Heart left ventricle (tissue), 13 donors: ENCODE results near the gene ADAM19.

ENCODE experiments used
- CTCF ChIP-seq, 12 donors: fragments of 200-600 bp; sonication (generic) in 4 of 12; IDR thresholded peaks; one replicate each; pipeline versions ENCODE4 v1.5.0 to v1.8.0; 2018 to 2022; ENCODE audit warnings: antibody characterized with exemption in 12 of 12, mild to moderate bottlenecking in 5 of 12
- POLR2A ChIP-seq, 2 donors: fragments of 450-650 bp; IDR thresholded peaks; one replicate each; pipeline ENCODE4 v1.6.1; 2017; ENCODE audit warnings: antibody characterized with exemption in 2 of 2, mild to moderate bottlenecking in 2 of 2, moderate library complexity in 2 of 2
- donor health status: ischemic (EF 13 %, LVEDD 7.1; RV severe dilation, severe dysfunction).
- donor health status: DM: no; HTN: yes; CAD: no.
- donor health status: DM: no; HTN: no; CAD: no.
- donor health status: ischemic (EF 25% LVEDD 6.9; RV normal size, moderate dysfunction).
- donor health status: ischemic (EF 25% LVEDD 5.7; RV mildly dilated, moderate dysfunction).
- donor health status: ischemic (EF 35%, LVEDD 5.7; RV mildly dilated, moderate dysfunction).
- donor health status: nonischemic (EF 11% LVEDD 7.7; RV severe dilation, severe dysfunction).
- donor health status: DM: yes; HTN: yes; CAD: no.
- donor health status: PGD.
- donor health status: ischemic (EF 29% LVEDD 5.4; RV normal size, mild dysfunction).
- donor health status: nonischemic (EF 23%, LVEDD 6.1; RV moderate dilation, normal function).

- TF ChIP-seq POLR2A (IDR thresholded peaks at IDR 0.05) (no peak), CTCF (IDR thresholded peaks at IDR 0.05) (no peak)
These were observed 36.2 kb upstream of the ADAM19 start for GRCh38 chr5:157611571-157612476.
